C1 segment of cervical spinal cord (tissue), 14 donors: ENCODE results near the gene SSU72.
A peak's percentile ranks its signal among the peaks of the same experiment; 100 is the strongest.
"Not testable (repeated sequence)": the region's sequence is repeated elsewhere in the genome, so short reads cannot be mapped to it uniquely, and the experiment has no call there.

Source experiments
- DNase-seq, 14 donors: peaks; one replicate each; lab custom pipeline; 2025; lab: John Stamatoyannopoulos, UW

The SSU72 gene

DNA sequence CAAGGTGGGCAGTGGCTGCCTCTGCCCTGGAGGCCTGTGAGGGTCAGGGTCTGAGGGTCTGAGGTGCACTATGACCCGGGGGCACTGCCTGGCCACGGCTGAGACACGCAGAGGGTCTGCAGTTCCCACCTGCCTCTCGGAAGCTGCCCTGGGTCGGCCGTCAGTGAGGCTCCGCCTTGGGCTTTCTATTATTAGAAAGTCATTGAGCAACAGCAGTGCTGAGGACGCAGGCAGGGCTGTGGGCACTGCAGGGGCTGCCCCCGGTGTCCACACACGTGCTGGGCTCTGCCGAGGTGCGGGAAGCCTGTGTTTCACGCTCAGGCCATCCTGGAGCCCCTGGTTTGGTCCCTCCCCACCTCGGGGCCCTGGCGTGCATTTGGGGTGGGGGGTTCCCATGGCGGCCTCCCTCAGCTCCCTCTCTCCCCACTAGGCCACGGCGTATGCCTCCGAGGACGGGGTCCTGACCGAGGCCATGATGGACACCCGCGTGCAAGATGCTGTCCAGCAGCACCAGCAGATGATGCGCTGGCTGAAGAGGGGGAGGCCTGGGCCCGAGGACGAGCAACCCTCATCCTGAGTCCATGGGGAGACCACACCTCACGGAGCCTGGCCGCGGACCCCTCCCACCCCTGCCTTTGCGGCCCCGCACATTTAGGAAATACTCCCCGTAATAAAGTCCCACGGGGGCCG lies 65.7 kb downstream of the SSU72 start:
- not testable (repeated sequence) for DNase-seq

DNA sequence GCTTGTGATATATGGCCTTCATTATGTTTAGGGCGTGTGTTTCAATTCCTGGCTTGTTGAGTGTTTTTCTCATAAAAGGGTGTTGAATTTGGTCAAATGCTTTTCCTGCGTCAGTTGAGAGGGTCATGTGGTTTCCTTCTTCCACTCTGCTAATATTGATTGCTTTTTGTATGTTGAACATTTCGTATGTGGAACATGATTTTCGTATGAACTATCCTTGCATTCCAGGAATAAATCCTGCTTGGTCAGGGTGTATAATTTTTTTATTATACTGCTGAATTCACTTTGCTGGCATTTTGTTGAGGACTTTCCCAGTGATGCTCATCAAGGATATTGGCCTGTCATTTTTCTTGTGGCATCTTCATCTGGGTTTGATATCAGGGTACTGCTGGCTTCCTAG lies 67.4 kb downstream of the SSU72 start:
- no peak for DNase-seq

GRCh38 chr1:1505801-1506200 lies 68.9 kb downstream of the SSU72 start:
- DNase-seq: not testable (repeated sequence)

DNA sequence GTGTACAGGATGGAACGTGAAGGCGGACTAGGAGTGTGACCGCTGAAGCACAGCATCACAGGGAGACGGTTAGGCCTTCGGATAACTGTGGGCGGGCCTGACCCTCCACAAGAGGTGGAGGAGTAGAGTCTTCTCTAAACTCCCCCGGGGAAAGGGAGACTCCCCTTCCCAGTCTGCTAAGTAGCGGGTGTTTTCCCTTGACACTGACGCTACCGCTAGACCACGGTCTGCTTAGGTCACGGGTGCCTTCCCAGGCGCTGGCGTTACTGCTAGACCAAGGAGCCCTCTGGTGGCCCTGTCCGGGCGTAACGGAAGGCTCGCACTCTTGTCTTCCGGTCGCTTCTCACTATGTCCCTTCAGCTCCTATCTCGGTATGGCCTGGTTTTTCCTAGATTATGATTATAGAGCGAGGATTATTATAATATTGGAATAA lies 69.3 kb downstream of the SSU72 start:
- peak in 8 of 14 donors; percentile 6 to 67 (median 18) for DNase-seq

- peak in 12 of 14 donors; percentile 1 to 88 (median 20) for DNase-seq
Observed at GRCh38 chr1:1504777-1505365, 69.8 kb downstream of the SSU72 start.

GRCh38 chr1:1495461-1495975 lies 79.1 kb downstream of the SSU72 start:
- not testable (repeated sequence) for DNase-seq

- DNase-seq: not testable (repeated sequence)
Observed at GRCh38 chr1:1494311-1494710, 80.4 kb downstream of the SSU72 start.
